Neural progenitor cell (in vitro differentiated cells): Measurements from ENCODE around the gene ARHGEF25. TPM values are rescaled to one million over a fixed set of nuclear protein-coding genes. Genes with fewer than 3 reads are reported as not detected.

ENCODE experiments used
- DNase-seq: peaks from one replicate; pipeline ENCODE4 v3.0.0-alpha.2; 2016; ENCODE audit warnings: low spot score
- H2AFZ ChIP-seq: fragments of 200-600 bp; sonication (generic); replicated peaks from 2 replicates; pipeline ENCODE4 v1.6.1; 2016; ENCODE audit warnings: antibody characterized with exemption
- H3F3A ChIP-seq: fragments of 200-600 bp; sonication (generic); 2 replicates; pipeline ENCODE4 v1.6.1; 2016; ENCODE audit warnings: antibody characterized with exemption, low read depth
- H3K27ac ChIP-seq: fragments of 200-600 bp; sonication (generic); 2 replicates; pipeline ENCODE4 v1.5.1; 2016; ENCODE audit warnings: mild to moderate bottlenecking
- H3K27me3 ChIP-seq: fragments of 200-600 bp; sonication (generic); 2 replicates; pipeline ENCODE4 v1.6.1; 2016; ENCODE audit warnings: mild to moderate bottlenecking, moderate library complexity
- H3K36me3 ChIP-seq: fragments of 200-600 bp; sonication (generic); 2 replicates; pipeline ENCODE4 v1.5.1; 2016
- H3K4me1 ChIP-seq: fragments of 200-600 bp; sonication (generic); 2 replicates; pipeline ENCODE4 v1.6.1; 2016; ENCODE audit warnings: mixed run types
- H3K4me2 ChIP-seq: fragments of 200-600 bp; sonication (generic); 2 replicates; pipeline ENCODE4 v1.6.1; 2016
- H3K4me3 ChIP-seq: fragments of 200-600 bp; sonication (generic); 2 replicates; pipeline ENCODE4 v1.5.1; 2016
- H3K79me2 ChIP-seq: fragments of 200-600 bp; sonication (generic); 2 replicates; pipeline ENCODE4 v1.6.1; 2016; ENCODE audit warnings: low read depth
- H3K9ac ChIP-seq: fragments of 200-600 bp; sonication (generic); 2 replicates; pipeline ENCODE4 v1.6.1; 2016
- H3K9me3 ChIP-seq: fragments of 200-600 bp; sonication (generic); 2 replicates; pipeline ENCODE4 v1.5.1; 2016; ENCODE audit warnings: low read depth
- H4K20me1 ChIP-seq: fragments of 200-600 bp; sonication (generic); 2 replicates; pipeline ENCODE4 v1.6.1; 2016; ENCODE audit warnings: low read depth
- H3K27ac Mint-ChIP-seq: 3 replicates; pipeline ENCODE4 v1.8.0; 2021; ENCODE audit warnings: mixed read lengths
- H3K27me3 Mint-ChIP-seq: 2 replicates; pipeline ENCODE4 v1.8.0; 2022; ENCODE audit warnings: low read depth, mild to moderate bottlenecking, inconsistent platforms, moderate library complexity, mixed read lengths; ENCODE audit not compliant: insufficient read depth
- H3K36me3 Mint-ChIP-seq: 3 replicates; pipeline ENCODE4 v1.8.0; 2021; ENCODE audit warnings: mixed read lengths
- H3K4me1 Mint-ChIP-seq: 3 replicates; pipeline ENCODE4 v1.8.0; 2021; ENCODE audit warnings: mixed read lengths
- H3K4me3 Mint-ChIP-seq: 3 replicates; pipeline ENCODE4 v1.8.0; 2021; ENCODE audit warnings: mild to moderate bottlenecking, moderate library complexity, mixed read lengths
- H3K9me3 Mint-ChIP-seq: 3 replicates; pipeline ENCODE4 v1.8.0; 2020; ENCODE audit warnings: mixed read lengths
- EZH2 ChIP-seq: fragments of 200-600 bp; sonication (generic); IDR thresholded peaks from 2 replicates; pipeline ENCODE4 v1.6.1; 2017; ENCODE audit warnings: antibody characterized with exemption, mild to moderate bottlenecking, moderate library complexity
- EZH2phosphoT487 ChIP-seq: fragments of 200-600 bp; sonication (generic); IDR thresholded peaks from 2 replicates; pipeline ENCODE4 v1.6.1; 2017; ENCODE audit warnings: antibody characterized with exemption
- total RNA-seq: library from RNA; depleted of rRNA; stranded (reverse); fragments of >200 nt; gene quantifications from 2 replicates; pipeline ENCODE4 v1.2.3, GENCODE V29; 2015; ENCODE audit warnings: low replicate concordance
- TF ChIP-seq, protein P1 (sequence below): fragments of 200-600 bp; sonication (generic); IDR thresholded peaks from 2 replicates; pipeline ENCODE4 v1.5.1; 2017; ENCODE audit warnings: antibody characterized with exemption, mild to moderate bottlenecking

Gene ARHGEF25
- total RNA-seq, 1 donor from 2014 or later = 17.3 TPM

DNA sequence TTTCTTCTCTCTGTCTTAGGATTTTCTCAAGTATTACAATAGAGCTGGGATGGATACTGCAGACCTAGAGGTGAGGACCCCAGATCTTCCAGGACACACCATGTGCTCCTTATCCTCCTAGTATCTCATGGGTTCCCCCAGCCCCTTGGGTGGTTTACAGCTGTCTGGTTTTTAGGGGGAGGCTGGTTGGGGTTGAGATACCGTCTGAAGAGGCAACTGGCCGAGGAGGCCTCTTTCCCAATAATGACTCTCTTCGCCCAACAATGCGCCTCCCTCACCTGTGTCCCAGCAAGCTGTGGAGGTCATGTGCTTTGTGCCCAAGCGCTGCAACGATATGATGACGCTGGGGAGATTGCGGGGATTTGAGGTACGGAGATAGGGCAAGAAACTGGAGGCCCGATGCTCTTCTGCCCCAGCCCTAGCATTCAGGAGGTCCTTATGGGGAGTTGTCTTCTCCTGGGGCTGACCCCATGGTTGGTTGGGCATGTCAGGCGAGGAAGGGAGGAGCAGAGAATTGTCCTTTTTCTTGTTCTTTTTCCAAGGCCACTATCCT lies 3.8 kb downstream of the ARHGEF25 start:
- Histone ChIP-seq H3K9me3 (no peaks in the 10 kb centered on the region), H3K9ac (no peak overlapping the region), H3K4me3 (no peak overlapping the region), H3K79me2 (no peaks in the 10 kb centered on the region), H4K20me1 (peaks cover 19% of the 10 kb centered on the region), H3K27me3 (peaks cover 64% of the 10 kb centered on the region), H2AFZ (no peak overlapping the region), H3K4me2 (no peak overlapping the region), H3K27ac (no peak overlapping the region), H3K36me3 (no peaks in the 10 kb centered on the region), H3F3A (peaks cover 10% of the 10 kb centered on the region), H3K4me1 (peaks cover 14% of the 10 kb centered on the region)
- no peak for TF ChIP-seq EZH2phosphoT487
- TF ChIP-seq, protein P1, sequence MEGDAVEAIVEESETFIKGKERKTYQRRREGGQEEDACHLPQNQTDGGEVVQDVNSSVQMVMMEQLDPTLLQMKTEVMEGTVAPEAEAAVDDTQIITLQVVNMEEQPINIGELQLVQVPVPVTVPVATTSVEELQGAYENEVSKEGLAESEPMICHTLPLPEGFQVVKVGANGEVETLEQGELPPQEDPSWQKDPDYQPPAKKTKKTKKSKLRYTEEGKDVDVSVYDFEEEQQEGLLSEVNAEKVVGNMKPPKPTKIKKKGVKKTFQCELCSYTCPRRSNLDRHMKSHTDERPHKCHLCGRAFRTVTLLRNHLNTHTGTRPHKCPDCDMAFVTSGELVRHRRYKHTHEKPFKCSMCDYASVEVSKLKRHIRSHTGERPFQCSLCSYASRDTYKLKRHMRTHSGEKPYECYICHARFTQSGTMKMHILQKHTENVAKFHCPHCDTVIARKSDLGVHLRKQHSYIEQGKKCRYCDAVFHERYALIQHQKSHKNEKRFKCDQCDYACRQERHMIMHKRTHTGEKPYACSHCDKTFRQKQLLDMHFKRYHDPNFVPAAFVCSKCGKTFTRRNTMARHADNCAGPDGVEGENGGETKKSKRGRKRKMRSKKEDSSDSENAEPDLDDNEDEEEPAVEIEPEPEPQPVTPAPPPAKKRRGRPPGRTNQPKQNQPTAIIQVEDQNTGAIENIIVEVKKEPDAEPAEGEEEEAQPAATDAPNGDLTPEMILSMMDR = no peak
- no peak for TF ChIP-seq EZH2
- Mint-ChIP-seq H3K27ac (no peak overlapping the region), H3K36me3 (peaks cover 34% of the 10 kb centered on the region), H3K4me3 (no peak overlapping the region), H3K9me3 (no peaks in the 10 kb centered on the region), H3K27me3 (peaks cover 30% of the 10 kb centered on the region), H3K4me1 (peaks cover 24% of the 10 kb centered on the region)
- no peak for DNase-seq

DNA sequence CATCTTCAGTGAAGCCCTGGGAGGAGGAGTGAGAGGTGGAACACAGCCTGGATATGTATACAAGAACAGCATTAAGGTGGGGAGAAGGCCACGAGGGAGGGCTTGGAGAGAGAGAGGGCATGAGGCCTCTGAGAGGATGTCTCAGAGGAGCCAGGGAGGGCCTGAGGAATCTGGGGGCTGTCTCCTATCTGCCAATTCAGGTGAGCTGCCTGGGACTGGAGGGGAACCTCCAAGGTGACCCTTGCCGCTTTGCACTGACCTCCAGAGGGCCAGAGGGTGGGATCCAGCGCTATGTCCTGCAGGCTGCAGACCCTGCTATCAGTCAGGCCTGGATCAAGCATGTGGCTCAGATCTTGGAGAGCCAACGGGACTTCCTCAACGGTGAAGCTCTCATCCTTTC lies 4.4 kb downstream of the ARHGEF25 start:
- TF ChIP-seq, protein P1 = no peak
- no peak for TF ChIP-seq EZH2phosphoT487
- no peak for TF ChIP-seq EZH2
- Mint-ChIP-seq H3K4me3 (no peak overlapping the region), H3K4me1 (peaks cover 24% of the 10 kb centered on the region), H3K27ac (no peak overlapping the region), H3K27me3 (peaks cover 36% of the 10 kb centered on the region), H3K36me3 (peaks cover 36% of the 10 kb centered on the region), H3K9me3 (no peaks in the 10 kb centered on the region)
- H3K27ac ChIP-seq = no peak overlapping the region
- peaks cover 25% of the 10 kb centered on the region for H4K20me1 ChIP-seq
- H3K36me3 ChIP-seq = no peaks in the 10 kb centered on the region
- H3K79me2 ChIP-seq = no peaks in the 10 kb centered on the region
- no peak overlapping the region for H3K4me2 ChIP-seq
- H3K4me1 ChIP-seq = peaks cover 10% of the 10 kb centered on the region
- no peak overlapping the region for H2AFZ ChIP-seq
- DNase-seq = no peak
- H3F3A ChIP-seq = peaks cover 4% of the 10 kb centered on the region
- H3K9me3 ChIP-seq = no peaks in the 10 kb centered on the region
- no peak overlapping the region for H3K4me3 ChIP-seq
- H3K9ac ChIP-seq = no peak overlapping the region
- H3K27me3 ChIP-seq = peaks cover 64% of the 10 kb centered on the region

DNA sequence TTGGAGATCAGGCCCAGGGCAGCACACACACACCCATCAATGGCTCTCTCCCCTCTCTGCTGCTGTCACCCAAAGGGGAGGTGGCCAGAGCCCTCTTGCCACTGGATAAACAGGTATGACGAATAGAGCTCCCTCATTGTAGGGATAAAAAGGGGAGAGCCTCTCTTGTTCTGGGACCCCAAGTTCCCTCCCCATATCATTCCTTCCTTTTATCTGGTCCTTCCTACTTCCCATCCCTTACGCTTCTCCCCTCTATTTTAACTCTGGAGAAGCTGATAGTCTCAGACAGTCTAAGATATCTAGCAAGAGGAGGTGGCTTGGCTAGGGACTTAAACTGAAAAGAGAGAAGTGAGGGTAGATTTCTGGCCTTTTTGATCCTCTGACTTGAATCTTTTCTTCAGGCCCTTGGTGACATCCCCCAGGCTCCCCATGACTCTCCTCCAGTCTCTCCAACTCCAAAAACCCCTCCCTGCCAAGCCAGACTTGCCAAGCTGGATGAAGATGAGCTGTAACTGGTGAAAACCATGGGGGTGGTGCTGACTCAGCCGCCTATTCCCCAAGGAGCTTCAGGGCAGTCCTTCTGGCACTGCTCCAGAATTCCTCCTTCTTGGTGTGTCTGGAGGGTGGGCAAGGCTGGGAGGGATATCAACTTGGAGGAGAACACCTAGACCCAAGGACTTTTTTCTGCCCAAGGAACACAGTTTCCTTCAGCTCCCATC lies 5.3 kb downstream of the ARHGEF25 start:
- Histone ChIP-seq H3K4me1 (peaks cover 16% of the 10 kb centered on the region), H3K4me3 (no peak overlapping the region), H4K20me1 (peaks cover 35% of the 10 kb centered on the region), H3K9ac (no peak overlapping the region), H3K27ac (no peak overlapping the region), H2AFZ (no peak overlapping the region), H3K27me3 (peaks cover 68% of the 10 kb centered on the region), H3K79me2 (no peaks in the 10 kb centered on the region), H3K9me3 (no peaks in the 10 kb centered on the region), H3K4me2 (no peak overlapping the region), H3K36me3 (no peaks in the 10 kb centered on the region), H3F3A (no peaks in the 10 kb centered on the region)
- peaks cover 45% of the 10 kb centered on the region for H3K27me3 Mint-ChIP-seq
- H3K4me3 Mint-ChIP-seq = no peak overlapping the region
- no peaks in the 10 kb centered on the region for H3K9me3 Mint-ChIP-seq
- H3K4me1 Mint-ChIP-seq = peaks cover 26% of the 10 kb centered on the region
- H3K27ac Mint-ChIP-seq = no peak overlapping the region
- peaks cover 36% of the 10 kb centered on the region for H3K36me3 Mint-ChIP-seq
- TF ChIP-seq EZH2phosphoT487 (no peak), EZH2 (no peak)
- TF ChIP-seq, protein P1 = no peak
- DNase-seq = no peak
